ENCODE data around the gene FRMD6.
"Not testable (repeated sequence)": the region's sequence is repeated elsewhere in the genome, so short reads cannot be mapped to it uniquely, and the experiment has no call there.

Gene FRMD6

DNA sequence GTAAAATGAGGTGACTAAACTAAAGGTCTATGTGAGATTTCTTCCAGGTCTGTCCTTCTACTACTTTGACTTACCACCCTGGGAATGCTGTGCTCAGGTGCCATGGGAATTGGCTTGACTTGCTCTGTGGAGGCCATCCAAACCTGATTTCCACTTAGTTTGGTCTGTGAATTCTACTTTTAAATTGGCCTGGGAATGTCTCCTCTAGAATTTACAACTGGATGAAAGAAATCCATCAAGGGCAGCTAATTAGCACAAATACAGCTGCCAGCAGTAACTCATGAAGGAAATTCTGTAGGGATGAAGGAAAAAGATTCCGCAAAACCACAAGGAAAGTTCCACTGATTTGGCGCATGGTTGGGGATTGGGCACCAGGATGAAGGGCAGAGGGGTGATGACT is 31.7 kb upstream of the FRMD6 start:
- Mint-ChIP-seq H3K27ac (no peak overlapping the region), H3K4me1 (ENCODE audit: low read depth) (no peaks in the 10 kb centered on the region), H3K36me3 (ENCODE audit: low read depth) (no peaks in the 10 kb centered on the region), H3K4me3 (no peak overlapping the region), H3K9me3 (no peaks in the 10 kb centered on the region), H3K27me3 (peaks cover 14% of the 10 kb centered on the region)
- DNase-seq, result no peak

DNA sequence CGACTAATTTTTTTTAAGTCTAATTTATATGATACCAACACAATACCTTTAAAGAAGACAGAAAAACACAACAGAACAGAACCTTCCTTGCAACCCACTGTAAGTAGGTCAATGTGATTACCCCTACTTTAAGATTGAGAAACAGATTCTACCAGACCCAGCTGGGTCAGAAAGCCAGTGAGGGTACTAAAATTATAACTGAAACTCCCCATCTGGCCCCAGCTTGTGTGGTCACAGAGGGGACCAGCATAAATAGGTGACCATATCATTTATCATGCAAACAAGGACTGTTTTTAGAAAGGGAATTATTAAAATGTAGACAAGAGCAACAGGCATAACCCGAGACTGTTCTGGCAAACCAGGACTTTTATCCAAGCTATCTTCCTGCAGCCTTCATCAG is 30.1 kb upstream of the FRMD6 start:
- Mint-ChIP-seq H3K27ac (no peak overlapping the region), H3K4me3 (no peak overlapping the region), H3K27me3 (peaks cover 4% of the 10 kb centered on the region), H3K36me3 (ENCODE audit: low read depth) (no peaks in the 10 kb centered on the region), H3K4me1 (ENCODE audit: low read depth) (peaks cover 3% of the 10 kb centered on the region), H3K9me3 (no peaks in the 10 kb centered on the region)
- no peak for DNase-seq

DNA sequence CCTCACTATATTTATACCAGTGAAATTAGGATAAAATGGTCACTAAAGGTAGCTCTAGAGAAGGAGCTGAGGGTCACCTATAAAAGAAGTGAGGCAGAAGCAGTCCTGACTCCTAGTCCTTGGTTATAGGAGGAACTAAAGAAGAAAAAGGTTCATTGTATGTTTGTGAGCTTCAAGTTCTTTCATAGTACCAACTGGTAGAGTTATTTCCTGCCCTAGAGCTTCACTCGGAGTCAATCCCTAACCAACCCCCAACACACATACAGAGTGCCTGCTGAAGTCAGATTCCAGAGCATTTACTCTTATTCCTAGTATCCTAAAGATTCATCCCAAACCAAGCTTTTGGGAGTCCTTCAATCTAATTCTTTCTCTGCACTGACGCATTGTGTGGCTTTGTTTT is 29.3 kb upstream of the FRMD6 start:
- DNase-seq, result no peak
- Mint-ChIP-seq H3K36me3 (ENCODE audit: low read depth) (no peaks in the 10 kb centered on the region), H3K4me3 (no peak overlapping the region), H3K9me3 (no peaks in the 10 kb centered on the region), H3K27ac (no peak overlapping the region), H3K4me1 (ENCODE audit: low read depth) (peaks cover 8% of the 10 kb centered on the region), H3K27me3 (peaks cover 4% of the 10 kb centered on the region)

DNA sequence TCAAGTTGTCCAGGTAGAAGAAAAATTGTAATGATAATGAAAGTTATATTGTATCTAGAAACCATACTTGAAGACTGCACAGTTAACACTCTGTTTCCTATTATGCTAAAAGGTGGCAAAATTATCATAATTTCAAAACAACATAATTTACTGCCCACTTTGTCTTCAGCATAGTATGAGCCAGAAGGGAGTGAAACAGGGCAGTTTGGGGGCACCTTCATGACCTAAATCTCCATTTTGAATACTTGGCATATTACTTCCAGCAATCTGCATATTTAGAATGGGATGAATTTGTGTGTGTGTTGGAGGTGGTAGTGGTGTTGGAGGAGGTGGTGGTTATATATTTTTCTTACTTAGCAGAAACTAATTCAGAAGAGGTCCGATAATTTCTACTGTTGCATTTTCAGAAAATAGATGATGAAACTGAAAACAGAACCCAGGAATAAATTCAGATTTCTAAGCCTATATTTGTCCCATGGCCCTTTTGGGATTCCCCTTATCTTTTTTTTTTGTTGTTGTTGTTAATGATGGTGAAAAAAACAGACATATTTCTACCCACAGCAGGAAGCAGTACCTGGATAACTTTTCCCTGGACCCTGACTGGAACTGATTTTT is 26.6 kb upstream of the FRMD6 start:
- H3K9me3 Mint-ChIP-seq, result no peaks in the 10 kb centered on the region
- no peak overlapping the region for H3K27ac Mint-ChIP-seq
- H3K4me1 Mint-ChIP-seq (ENCODE audit: low read depth), result peaks cover 8% of the 10 kb centered on the region
- no peak for DNase-seq
- peaks cover 4% of the 10 kb centered on the region for H3K27me3 Mint-ChIP-seq
- no peak overlapping the region for H3K4me3 Mint-ChIP-seq
- no peaks in the 10 kb centered on the region for H3K36me3 Mint-ChIP-seq (ENCODE audit: low read depth)

DNA sequence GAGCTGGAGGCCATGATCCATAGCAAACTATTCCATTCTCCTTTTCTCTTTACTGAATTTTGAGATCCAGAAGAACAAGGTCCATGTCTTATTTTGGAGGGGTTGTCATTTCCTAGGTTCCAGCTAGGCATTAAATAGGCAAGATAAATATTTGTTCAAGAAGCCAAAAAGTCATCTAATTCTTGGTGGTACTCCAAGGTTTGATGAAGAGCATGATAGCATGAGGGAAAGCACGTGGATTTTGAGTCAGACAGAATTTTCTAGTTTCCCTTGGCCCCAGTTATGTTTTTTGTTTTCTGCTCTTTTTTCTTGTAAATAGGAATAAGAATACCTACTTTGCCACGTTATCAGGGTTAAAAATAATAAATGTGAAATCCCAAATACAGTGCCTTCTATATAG is 25.5 kb upstream of the FRMD6 start:
- peaks cover 12% of the 10 kb centered on the region for H3K4me1 Mint-ChIP-seq (ENCODE audit: low read depth)
- H3K27ac Mint-ChIP-seq, result no peak overlapping the region
- H3K27me3 Mint-ChIP-seq, result peaks cover 4% of the 10 kb centered on the region
- DNase-seq, result no peak
- H3K4me3 Mint-ChIP-seq, result no peak overlapping the region
- no peaks in the 10 kb centered on the region for H3K36me3 Mint-ChIP-seq (ENCODE audit: low read depth)
- H3K9me3 Mint-ChIP-seq, result no peaks in the 10 kb centered on the region

DNA sequence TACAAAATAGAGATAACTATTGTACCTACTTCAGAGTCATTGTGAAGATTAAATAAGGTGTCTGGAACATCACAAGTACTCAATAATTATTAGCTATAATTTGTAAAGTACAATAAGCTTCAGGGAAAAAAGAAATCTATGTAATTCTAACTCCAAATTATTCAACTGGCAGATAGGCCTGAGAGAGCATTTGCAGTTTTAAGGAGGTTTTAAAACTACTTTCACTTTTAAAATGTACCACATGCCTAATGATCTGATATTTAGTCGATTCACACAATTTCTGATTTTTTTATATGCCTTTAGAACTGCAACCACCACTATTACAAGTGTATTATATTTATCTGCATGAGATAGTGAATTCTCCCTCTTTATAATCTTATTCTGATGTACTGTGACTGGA is 24.9 kb upstream of the FRMD6 start:
- no peak for DNase-seq
- Mint-ChIP-seq H3K27me3 (peaks cover 6% of the 10 kb centered on the region), H3K27ac (no peak overlapping the region), H3K9me3 (no peaks in the 10 kb centered on the region), H3K36me3 (ENCODE audit: low read depth) (no peaks in the 10 kb centered on the region), H3K4me1 (ENCODE audit: low read depth) (peaks cover 16% of the 10 kb centered on the region), H3K4me3 (no peak overlapping the region)

DNA sequence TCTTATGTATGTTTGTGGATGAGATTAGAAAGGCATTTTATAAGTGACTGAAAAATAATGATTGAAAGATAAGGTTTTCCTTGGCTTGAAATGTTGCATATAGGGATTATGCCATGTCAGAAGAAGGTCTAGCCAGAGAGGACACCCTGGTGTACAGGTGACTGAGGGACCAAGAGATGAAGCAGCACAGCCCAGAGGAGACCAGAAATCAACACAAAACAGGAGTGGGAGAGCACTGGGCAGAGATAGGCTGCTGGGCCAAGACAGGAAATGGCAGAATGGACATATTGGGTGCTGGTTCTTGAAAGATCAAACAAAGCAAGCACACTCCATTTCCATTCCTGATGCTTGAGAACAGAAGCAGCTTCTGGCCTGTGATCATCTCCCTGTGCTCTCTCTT is 24.4 kb upstream of the FRMD6 start:
- H3K4me1 Mint-ChIP-seq (ENCODE audit: low read depth), result peaks cover 16% of the 10 kb centered on the region

DNA sequence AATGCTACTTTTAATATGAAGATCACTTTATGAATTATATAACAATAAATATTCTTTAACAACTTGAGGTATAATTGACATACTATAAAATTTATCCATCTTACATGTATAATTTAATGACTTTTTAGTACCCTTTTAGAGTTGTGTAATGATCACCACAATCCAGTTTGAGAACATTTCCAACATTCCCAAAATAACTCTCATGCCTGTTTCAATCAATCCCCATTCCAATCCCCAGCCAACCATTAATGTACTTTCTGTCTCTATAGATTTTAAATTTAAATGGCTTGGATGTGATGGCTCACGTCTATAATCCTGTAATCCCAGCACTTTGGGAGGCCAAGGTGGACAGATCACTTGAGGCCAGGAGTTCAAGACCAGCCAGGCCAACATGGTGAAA is 23.5 kb upstream of the FRMD6 start:
- peaks cover 12% of the 10 kb centered on the region for H3K27me3 Mint-ChIP-seq
- no peak for DNase-seq
- H3K9me3 Mint-ChIP-seq, result no peaks in the 10 kb centered on the region

More for the DNA sequence above, 24.4 kb upstream of the FRMD6 start:
- peaks cover 9% of the 10 kb centered on the region for H3K27me3 Mint-ChIP-seq
- DNase-seq, result no peak
- no peaks in the 10 kb centered on the region for H3K36me3 Mint-ChIP-seq (ENCODE audit: low read depth)
- no peaks in the 10 kb centered on the region for H3K9me3 Mint-ChIP-seq
- no peak overlapping the region for H3K27ac Mint-ChIP-seq
- H3K4me3 Mint-ChIP-seq, result no peak overlapping the region

DNA sequence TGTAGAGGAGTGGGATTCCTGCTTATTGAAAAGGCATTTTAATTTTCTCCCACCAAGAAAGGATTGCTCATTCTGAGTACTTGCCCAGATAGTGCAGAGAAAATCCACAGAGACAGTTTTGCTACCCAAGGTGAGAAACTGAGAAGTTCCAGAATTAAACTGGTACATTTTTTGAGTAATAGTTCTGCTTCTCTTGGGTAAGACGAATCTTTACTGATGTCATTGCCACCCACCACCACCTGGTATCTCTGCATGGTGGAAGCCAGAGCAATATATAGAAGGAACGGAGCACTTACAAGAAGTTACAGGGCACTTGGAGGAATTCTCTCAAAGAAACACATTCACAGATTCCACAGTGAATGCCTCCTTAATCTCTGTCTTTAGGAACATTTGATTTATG is 20.7 kb upstream of the FRMD6 start:
- no peak for DNase-seq
- Mint-ChIP-seq H3K4me3 (no peak overlapping the region), H3K36me3 (ENCODE audit: low read depth) (no peaks in the 10 kb centered on the region), H3K27me3 (peaks cover 19% of the 10 kb centered on the region), H3K9me3 (no peaks in the 10 kb centered on the region), H3K27ac (no peak overlapping the region), H3K4me1 (ENCODE audit: low read depth) (peaks cover 14% of the 10 kb centered on the region)

More for the DNA sequence above, 23.5 kb upstream of the FRMD6 start:
- H3K4me1 Mint-ChIP-seq (ENCODE audit: low read depth), result peaks cover 16% of the 10 kb centered on the region
- H3K4me3 Mint-ChIP-seq, result no peak overlapping the region
- H3K27ac Mint-ChIP-seq, result no peak overlapping the region
- no peaks in the 10 kb centered on the region for H3K36me3 Mint-ChIP-seq (ENCODE audit: low read depth)

DNA sequence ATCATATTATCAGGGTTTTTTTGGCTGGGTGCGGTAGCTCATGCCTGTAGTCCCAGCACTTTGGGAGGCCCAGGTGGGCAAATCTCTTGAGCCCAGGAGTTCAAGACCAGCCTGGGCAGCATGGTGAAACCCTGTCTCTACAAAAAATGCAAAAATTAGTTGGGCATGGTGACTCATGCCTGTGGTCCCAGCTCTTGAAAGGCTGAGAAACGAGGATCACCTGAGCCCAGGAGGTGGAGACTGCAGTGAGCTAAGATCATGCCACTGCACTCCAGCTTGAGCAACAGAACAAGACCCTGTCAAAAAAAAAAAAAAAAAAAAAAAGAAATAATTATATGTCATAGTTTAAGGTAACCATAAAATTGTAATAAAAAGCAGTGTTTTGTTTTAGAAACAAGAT is 18.4 kb upstream of the FRMD6 start:
- H3K9me3 Mint-ChIP-seq; H3K27ac Mint-ChIP-seq; H3K36me3 Mint-ChIP-seq (ENCODE audit: low read depth); DNase-seq; H3K4me3 Mint-ChIP-seq; H3K4me1 Mint-ChIP-seq (ENCODE audit: low read depth): not testable (repeated sequence)
- peaks cover 36% of the 10 kb centered on the region for H3K27me3 Mint-ChIP-seq

DNA sequence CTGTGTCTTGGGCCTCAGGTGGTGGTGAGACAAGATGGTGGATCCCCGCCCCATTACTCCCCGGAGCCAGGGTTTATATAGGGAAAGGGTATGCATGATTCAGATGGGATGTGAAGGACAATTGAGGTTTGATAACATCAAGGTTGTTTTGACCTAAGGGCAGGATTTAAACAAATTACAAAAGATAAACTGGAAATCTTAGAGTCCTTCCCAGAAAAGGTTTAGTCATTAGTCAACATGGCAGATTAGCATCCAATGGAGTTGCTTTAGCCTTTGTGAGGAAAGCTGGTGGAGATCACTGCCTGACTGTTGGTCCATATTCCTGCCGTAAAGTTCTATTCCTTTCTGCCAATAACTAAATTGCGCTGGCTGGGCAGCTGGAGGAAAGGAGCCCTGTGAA is 15.6 kb upstream of the FRMD6 start:
- Mint-ChIP-seq H3K9me3 (no peaks in the 10 kb centered on the region), H3K27ac (no peak overlapping the region), H3K4me3 (no peak overlapping the region), H3K4me1 (ENCODE audit: low read depth) (peaks cover 5% of the 10 kb centered on the region), H3K27me3 (peaks cover 38% of the 10 kb centered on the region), H3K36me3 (ENCODE audit: low read depth) (no peaks in the 10 kb centered on the region)
- no peak for DNase-seq

DNA sequence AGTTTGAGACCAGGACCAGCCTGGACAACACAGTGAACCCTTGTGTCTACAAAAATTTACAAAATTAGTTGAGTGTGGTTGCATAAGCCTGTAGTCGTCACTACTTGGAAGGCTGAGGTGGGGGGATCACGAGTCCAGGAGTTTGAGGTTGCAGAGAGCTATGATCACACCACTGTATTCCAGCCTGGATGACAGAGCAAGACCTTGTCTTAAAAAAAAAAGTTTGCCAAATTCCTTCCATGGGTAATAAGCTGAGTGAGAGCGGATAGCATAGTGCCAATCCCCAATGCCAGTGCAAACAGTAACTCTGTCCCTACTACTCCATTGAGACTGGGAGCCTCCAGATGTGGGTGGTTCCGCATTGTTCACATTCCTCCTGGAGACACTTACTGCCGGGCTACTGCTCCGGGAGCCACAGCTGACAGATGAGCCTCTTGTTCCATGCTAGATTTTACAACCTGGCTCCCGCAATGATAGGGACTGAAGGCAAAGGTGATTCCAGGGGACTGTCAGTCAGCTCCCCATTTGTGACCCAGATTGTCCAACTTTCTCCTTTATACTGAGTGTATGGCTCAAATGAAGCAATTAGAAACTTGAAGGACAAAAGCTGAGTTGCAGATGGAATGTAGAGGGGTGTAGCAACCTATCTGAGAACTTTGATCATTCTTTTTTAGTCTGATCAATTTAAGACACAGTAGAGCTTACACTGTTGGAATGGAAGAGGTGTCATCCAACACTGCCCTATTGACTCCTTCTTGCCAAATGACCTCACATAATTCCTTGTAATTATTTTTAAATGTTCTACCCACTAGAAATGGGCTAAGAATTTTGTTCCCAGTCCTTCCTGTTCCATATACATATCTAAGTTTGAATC is 13.4 kb upstream of the FRMD6 start:
- H3K27me3 Mint-ChIP-seq, result peaks cover 29% of the 10 kb centered on the region
- DNase-seq, result no peak
- no peaks in the 10 kb centered on the region for H3K36me3 Mint-ChIP-seq (ENCODE audit: low read depth)
- no peaks in the 10 kb centered on the region for H3K9me3 Mint-ChIP-seq
- no peak overlapping the region for H3K27ac Mint-ChIP-seq
- no peak overlapping the region for H3K4me3 Mint-ChIP-seq
- no peaks in the 10 kb centered on the region for H3K4me1 Mint-ChIP-seq (ENCODE audit: low read depth)

DNA sequence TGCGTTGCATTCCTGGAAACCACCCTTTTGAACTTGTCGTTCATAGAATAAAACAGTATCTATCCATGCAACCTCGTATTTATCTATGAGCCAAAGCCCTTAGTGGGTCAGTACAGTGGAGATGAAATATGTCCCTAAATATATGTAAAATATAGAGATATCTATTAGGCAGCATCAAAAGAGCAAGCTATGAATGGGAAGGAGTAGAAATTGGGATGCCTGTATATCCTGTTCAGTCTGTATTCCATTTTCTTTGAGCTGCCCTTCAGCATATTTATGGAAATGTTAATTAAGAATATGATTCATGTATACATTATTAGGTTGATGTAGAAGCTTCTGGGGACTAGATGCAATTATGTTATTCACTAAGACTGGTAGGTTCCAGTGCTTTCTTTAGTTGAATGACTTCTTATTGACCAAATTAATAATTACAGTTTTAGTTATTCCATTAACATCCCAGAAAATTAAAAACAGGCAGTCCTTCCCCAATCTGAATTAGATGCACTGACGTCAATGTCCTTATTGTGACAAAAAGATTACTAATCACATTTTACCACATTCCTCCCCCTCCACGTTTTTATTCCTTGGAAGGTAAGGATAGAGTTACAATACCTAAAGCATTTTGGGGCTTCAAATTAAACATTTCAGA is 11.9 kb upstream of the FRMD6 start:
- Mint-ChIP-seq H3K4me3 (no peak overlapping the region), H3K4me1 (ENCODE audit: low read depth) (no peaks in the 10 kb centered on the region), H3K9me3 (no peaks in the 10 kb centered on the region), H3K36me3 (ENCODE audit: low read depth) (no peaks in the 10 kb centered on the region), H3K27ac (no peak overlapping the region), H3K27me3 (peaks cover 22% of the 10 kb centered on the region)
- no peak for DNase-seq

DNA sequence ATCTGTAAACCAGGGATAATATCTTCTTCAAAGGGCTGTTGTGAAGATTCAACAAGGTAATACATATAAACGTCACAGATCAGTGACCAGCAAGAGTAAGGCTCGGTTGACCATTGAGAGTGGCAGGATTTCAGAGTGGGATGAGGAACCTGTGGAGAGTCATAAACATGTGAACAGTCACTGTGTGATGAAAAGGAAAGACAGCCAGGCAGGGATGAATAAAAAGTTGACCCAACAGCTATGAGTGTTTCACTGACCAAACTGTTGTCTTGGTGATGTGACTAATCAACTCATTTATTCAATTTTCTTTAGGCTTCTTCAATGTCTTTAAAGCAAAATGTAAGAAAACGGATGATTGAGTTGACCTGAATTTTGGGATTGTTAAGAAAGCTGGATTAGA is 8.6 kb upstream of the FRMD6 start:
- no peak for DNase-seq
- no peaks in the 10 kb centered on the region for H3K36me3 Mint-ChIP-seq (ENCODE audit: low read depth)
- no peak overlapping the region for H3K27ac Mint-ChIP-seq
- H3K9me3 Mint-ChIP-seq, result no peaks in the 10 kb centered on the region
- H3K27me3 Mint-ChIP-seq, result peaks cover 3% of the 10 kb centered on the region
- no peak overlapping the region for H3K4me3 Mint-ChIP-seq
- H3K4me1 Mint-ChIP-seq (ENCODE audit: low read depth), result no peaks in the 10 kb centered on the region

Measured in activated T-cell treated with anti-CD3 and anti-CD28 coated beads, Interleukin-2, amount 50 U/mL, for 24 hours (primary cell).